GM12874 (cell line): ENCODE measurements around the gene CAVIN4.

Experiments
- CTCF ChIP-seq: IDR thresholded peaks from 2 replicates; pipeline ENCODE4 v1.5.1; 2011; ENCODE audit warnings: low read depth, mild to moderate bottlenecking, control low read depth, low read length, moderate library complexity; ENCODE audit not compliant: insufficient read depth

The CAVIN4 gene

DNA sequence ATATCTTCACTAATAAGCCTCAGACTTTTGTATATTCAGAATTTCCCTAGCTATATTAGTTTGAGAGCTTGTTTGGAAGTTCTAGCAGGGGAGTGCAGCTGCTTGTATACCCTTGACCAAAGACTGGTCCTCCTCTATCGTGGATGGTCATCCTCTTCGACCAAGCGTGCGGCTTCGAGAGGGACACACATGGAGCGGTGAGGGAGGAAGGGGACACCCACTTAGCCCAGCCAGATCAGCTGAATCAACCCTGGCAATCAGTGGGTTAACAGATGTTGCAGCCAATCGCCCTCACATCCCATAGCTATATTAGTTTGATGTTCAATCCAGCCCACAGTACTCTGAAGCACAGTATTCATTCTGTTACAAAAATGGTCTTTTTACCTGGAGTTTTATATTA is 3.2 kb downstream of the CAVIN4 start:
- no peak for TF ChIP-seq CTCF

DNA sequence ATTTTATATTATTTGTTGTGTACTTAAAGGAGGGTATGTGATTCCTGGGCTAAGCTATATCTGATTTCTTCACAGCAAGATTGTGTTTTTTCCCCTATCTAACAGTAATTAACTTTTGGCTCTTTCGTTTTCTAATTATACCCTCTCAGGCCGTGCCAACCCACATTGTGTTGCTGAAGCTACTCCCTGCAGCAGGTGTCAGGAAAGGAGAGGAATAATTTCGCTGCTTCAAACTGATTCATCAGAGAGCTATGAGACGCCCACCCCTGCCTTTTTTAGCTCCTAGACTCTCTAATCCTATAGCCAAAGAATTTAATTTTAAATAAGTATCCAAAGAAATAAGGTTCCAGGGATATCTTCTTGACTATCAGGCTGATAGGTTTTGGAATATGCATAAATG is 3.8 kb downstream of the CAVIN4 start:
- no peak for TF ChIP-seq CTCF

- no peak for TF ChIP-seq CTCF
Observed at GRCh38 chr9:100583014-100583802, 5.3 kb downstream of the CAVIN4 start.

DNA sequence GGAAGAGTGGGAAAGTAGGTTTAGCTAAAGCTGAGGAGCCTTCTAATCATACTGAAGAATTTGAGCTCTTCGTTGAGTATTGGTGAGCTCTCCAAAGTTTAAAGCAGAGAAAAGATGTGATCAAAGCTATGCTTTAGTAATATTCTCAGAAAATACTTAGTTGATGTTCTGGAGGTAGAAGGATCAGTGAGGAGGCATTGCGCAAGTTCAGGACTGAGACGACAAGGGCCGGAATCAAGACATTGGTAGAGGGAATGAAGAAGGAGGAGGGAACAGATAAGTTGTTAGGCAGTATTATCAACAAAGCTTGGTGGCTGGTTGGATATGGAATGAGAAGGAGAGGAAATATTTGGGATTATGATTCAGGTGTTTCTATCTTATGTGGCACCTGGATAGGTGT is 7.1 kb downstream of the CAVIN4 start:
- no peak for TF ChIP-seq CTCF

- TF ChIP-seq CTCF, result no peak
Observed at GRCh38 chr9:100586093-100586492, 8.2 kb downstream of the CAVIN4 start.

DNA sequence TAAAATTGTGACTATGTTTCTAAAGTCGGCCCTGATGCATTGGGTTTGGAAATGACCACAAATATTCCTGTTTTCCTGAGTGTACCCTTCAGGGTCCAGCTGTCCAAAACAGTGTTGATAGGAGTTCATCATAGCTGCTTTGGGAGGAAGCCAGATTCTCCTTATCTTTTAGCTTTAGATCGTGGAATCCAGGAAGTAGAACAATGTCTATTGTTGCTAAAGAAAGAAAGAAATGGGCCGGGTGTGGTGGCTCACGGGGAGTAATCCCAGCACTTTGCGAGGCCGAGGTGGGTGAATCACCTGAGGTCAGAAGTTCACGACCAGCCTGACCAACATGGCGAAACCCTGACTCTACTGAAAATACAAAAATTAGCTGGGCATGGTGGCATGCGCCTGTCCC is 9.5 kb downstream of the CAVIN4 start:
- TF ChIP-seq CTCF, result no peak

- TF ChIP-seq CTCF, result no peak
Observed at GRCh38 chr9:100589582-100589981, 11.7 kb downstream of the CAVIN4 start.
